Upper lobe of left lung (tissue), 4 donors: ENCODE measurements around the gene TSC22D4.

Experiments used
- POLR2A ChIP-seq, 4 donors: fragments of 450-650 bp; IDR thresholded peaks; one replicate each; pipeline ENCODE4 v1.5.1; 2016 to 2017; ENCODE audit warnings: antibody characterized with exemption in 4 of 4, mild to moderate bottlenecking in 2 of 4
- TF ChIP-seq, protein P1 (sequence below), 6 experiments: fragments of 450-650 bp in 4 of 6; fragments of 200-600 bp in 2 of 6; sonication (generic) in 2 of 6; IDR thresholded peaks; one replicate each; pipeline ENCODE4 v1.5.1; 2016 to 2019; ENCODE audit warnings: antibody characterized with exemption in 6 of 6

GRCh38 chr7:100418930-100419659 lies 59.9 kb downstream of the TSC22D4 start:
- TF ChIP-seq, protein P1, sequence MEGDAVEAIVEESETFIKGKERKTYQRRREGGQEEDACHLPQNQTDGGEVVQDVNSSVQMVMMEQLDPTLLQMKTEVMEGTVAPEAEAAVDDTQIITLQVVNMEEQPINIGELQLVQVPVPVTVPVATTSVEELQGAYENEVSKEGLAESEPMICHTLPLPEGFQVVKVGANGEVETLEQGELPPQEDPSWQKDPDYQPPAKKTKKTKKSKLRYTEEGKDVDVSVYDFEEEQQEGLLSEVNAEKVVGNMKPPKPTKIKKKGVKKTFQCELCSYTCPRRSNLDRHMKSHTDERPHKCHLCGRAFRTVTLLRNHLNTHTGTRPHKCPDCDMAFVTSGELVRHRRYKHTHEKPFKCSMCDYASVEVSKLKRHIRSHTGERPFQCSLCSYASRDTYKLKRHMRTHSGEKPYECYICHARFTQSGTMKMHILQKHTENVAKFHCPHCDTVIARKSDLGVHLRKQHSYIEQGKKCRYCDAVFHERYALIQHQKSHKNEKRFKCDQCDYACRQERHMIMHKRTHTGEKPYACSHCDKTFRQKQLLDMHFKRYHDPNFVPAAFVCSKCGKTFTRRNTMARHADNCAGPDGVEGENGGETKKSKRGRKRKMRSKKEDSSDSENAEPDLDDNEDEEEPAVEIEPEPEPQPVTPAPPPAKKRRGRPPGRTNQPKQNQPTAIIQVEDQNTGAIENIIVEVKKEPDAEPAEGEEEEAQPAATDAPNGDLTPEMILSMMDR (IDR thresholded peaks at IDR 0.05) = no peak
- TF ChIP-seq POLR2A (IDR thresholded peaks at IDR 0.05) = no peak
